ENCODE measurements around the gene CFAP91. TPM values are rescaled to one million over a fixed set of nuclear protein-coding genes. Genes with fewer than 3 reads are reported as not detected.

CFAP91 gene
- total RNA-seq: 1 to 10 TPM; 1.5 to 6.5 (median 4.4) TPM

DNA sequence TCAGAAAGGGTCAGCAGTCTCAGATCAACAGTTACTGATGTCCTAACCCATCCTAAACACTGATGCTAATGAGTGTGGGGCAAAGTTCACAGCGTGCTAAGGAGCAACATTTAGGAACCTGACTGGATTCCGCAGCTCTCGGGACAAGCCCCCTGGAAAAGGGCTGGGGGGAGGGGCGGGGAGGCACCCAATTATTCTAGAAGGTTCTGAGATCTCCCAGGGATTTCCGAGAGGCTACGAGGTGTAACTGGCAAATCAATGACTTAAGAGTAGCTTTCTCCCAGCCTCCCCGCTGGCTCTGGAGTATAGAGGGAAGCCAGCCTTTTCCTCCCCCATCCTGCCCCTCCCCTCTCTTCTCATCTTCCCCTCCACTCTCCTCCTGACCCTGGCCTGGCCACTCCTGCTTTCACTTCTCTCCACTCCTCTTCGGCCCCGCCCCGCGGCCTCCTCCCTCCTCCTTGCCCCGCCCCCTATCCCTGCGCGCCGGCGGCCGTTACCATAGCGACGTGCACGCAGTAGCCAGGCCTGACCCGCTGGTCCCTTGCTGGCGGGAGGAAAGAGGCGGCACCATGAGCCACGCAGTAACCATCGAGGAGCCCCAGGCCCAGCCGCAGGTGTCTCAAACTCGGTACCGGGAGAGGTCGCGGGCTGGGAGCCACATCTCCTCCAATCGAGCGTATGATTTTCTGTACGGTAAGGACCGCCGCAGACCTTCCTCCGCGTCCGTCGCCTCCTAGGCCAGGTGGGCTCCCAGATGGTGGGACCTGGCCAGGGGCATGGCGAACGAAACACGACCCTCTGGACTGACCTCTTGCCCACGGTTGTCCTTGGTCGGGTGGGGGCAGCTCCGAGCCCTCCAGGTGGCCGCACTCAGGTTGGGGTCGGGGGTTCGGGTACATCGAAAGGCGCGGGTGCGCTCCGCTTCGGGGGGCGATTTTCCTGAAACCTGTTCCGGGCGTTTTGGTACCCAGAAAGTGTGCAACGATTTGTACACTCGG, at the start of gene CFAP91:
Gene CFAP91 (plus strand): TSS at position 493 of the 998 bp plus-strand sequence. CDS start 77 bp downstream, at position 570.
- intact Hi-C loops (cut with DNase I): no loop called here
- Histone ChIP-seq H3K27me3 (no peaks in the 10 kb centered on the region), H3K9me3 (no peaks in the 10 kb centered on the region), H3K4me1 (peaks cover 16 to 24% (median 20%) of the 10 kb centered on the region in 4 donors), H3K27ac (replicated peaks in 1 of 4) (peak within 1 kb of the TSS; percentile 39 to 73 (median 67)), H3K36me3 (no peaks in the 10 kb centered on the region), H3K4me3 (peak within 1 kb of the TSS; percentile 61 to 74 (median 66))
- DNase-seq (ENCODE audit: extremely low spot score): peak; percentile 99
- TF ChIP-seq POLR2AphosphoS5 (IDR thresholded peaks at IDR 0.05) (peak; percentile 50 to 67), POLR2A (IDR thresholded peaks at IDR 0.05; ENCODE audit: low read depth) (no peak)
- 4% methylated on average over 30 of the region's 59 CpGs for WGBS

DNA sequence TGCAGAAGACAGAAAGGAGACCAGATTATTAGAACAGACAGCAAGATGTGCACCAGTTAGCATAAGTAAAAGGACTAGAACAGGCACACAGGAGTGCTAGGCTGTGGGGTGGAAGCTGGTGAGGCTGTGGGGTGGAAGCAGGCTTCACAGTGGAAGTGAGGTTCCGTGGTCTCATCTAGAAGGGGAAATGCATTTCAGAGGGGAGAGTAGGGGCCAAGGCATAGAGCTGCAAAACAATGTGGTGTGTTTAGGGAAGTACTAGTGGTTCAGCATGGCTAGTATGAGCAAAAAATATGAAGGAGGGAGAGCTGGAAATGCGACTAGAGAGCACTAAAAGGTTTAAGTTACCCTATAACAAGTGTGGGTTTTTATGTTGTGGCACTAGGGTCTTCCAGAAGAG, 48.9 kb upstream of the CFAP91 start:
- TF ChIP-seq POLR2A (IDR thresholded peaks at IDR 0.05; ENCODE audit: low read depth) (no peak), EP300 (IDR thresholded peaks at IDR 0.05) (no peak), CTCF (IDR thresholded peaks at IDR 0.05) (no peak), POLR2AphosphoS5 (IDR thresholded peaks at IDR 0.05) (no peak)
- intact Hi-C loops (cut with DNase I): no loop called here
- 29% methylated on average over 2 of the region's 2 CpGs for WGBS
- peaks cover 33 to 55% (median 43%) of the 10 kb centered on the region in 4 donors for H3K4me1 ChIP-seq
- H3K27me3 ChIP-seq: no peaks in the 10 kb centered on the region
- no peaks in the 10 kb centered on the region for H3K9me3 ChIP-seq
- H3K36me3 ChIP-seq: peaks cover under 1 to 45% (median 21%) of the 10 kb centered on the region in 4 donors
- H3K4me3 ChIP-seq: no peak overlapping the region
- DNase-seq (ENCODE audit: extremely low spot score): no peak
- no peak overlapping the region for H3K27ac ChIP-seq (replicated peaks in 1 of 4)

- Histone ChIP-seq H3K27ac (replicated peaks in 1 of 4) (no peak overlapping the region), H3K4me3 (peak overlapping the region; percentile 46 to 60 (median 55)), H3K4me1 (peaks cover 34 to 62% (median 51%) of the 10 kb centered on the region in 4 donors), H3K9me3 (no peaks in the 10 kb centered on the region), H3K36me3 (peaks cover 0 to 44% (median 15%) of the 10 kb centered on the region in 4 donors), H3K27me3 (no peaks in the 10 kb centered on the region)
- 61% methylated on average over 4 of the region's 4 CpGs for WGBS
- intact Hi-C loops (cut with DNase I): no loop called here
- TF ChIP-seq EP300 (IDR thresholded peaks at IDR 0.05) (no peak), POLR2AphosphoS5 (IDR thresholded peaks at IDR 0.05) (no peak), POLR2A (IDR thresholded peaks at IDR 0.05; ENCODE audit: low read depth) (no peak), CTCF (IDR thresholded peaks at IDR 0.05) (no peak)
- DNase-seq (ENCODE audit: extremely low spot score): no peak
Measured at GRCh38 chr3:119657887-119658702, 44.7 kb upstream of the CFAP91 start.

- peak overlapping the region; percentile 46 to 60 (median 55) for H3K4me3 ChIP-seq
- peak overlapping the region in 3 of 4 donors; percentile 77 to 82 (median 78) for H3K27ac ChIP-seq (replicated peaks in 1 of 4)
- 78% methylated on average over 2 of the region's 2 CpGs for WGBS
- intact Hi-C loops (cut with DNase I): no loop called here
- H3K36me3 ChIP-seq: peaks cover 0 to 37% (median 9%) of the 10 kb centered on the region in 4 donors
- no peaks in the 10 kb centered on the region for H3K9me3 ChIP-seq
- H3K4me1 ChIP-seq: peaks cover 38 to 71% (median 59%) of the 10 kb centered on the region in 4 donors
- TF ChIP-seq POLR2A (IDR thresholded peaks at IDR 0.05; ENCODE audit: low read depth) (no peak), EP300 (IDR thresholded peaks at IDR 0.05) (no peak), POLR2AphosphoS5 (IDR thresholded peaks at IDR 0.05) (no peak), CTCF (IDR thresholded peaks at IDR 0.05) (no peak)
- DNase-seq (ENCODE audit: extremely low spot score): no peak
- H3K27me3 ChIP-seq: no peaks in the 10 kb centered on the region
Measured at GRCh38 chr3:119658994-119659393, 43.8 kb upstream of the CFAP91 start.
